Upper lobe of left lung (tissue), 6 donors: ENCODE results near the gene GIMAP2. TPM values are rescaled to one million over a fixed set of nuclear protein-coding genes. Genes with fewer than 3 reads are reported as not detected.

ENCODE experiments used
- ATAC-seq, 2 donors: fragments of 200-7000 bp; cut with Tn5 transposase; one replicate each; pipeline ENCODE4 v1.9.1; 2022; ENCODE audit warnings: mild to moderate bottlenecking in 2 of 2, moderate library complexity in 2 of 2; ENCODE audit not compliant: low FRiP score in 2 of 2
- DNase-seq, 2 donors: peaks; one replicate each; pipeline ENCODE4 v3.0.0-alpha.2; 2019 to 2020
- H3K27ac ChIP-seq, 4 donors: fragments of 200-600 bp; sonication (generic); one replicate each; pipeline ENCODE4 v1.5.1; 2016 to 2019
- H3K27me3 ChIP-seq, 4 donors: fragments of 200-600 bp; sonication (generic); one replicate each; pipeline ENCODE4 v1.5.1; 2017 to 2019
- H3K36me3 ChIP-seq, 4 donors: fragments of 200-600 bp; sonication (generic); one replicate each; pipeline ENCODE4 v1.5.1; 2016 to 2019
- H3K4me1 ChIP-seq, 4 donors: fragments of 200-600 bp; sonication (generic); one replicate each; pipeline ENCODE4 v1.5.1; 2018 to 2019
- H3K4me3 ChIP-seq, 4 donors: fragments of 200-600 bp; sonication (generic); one replicate each; pipeline ENCODE4 v1.5.1; 2017 to 2019; ENCODE audit warnings: mild to moderate bottlenecking in 2 of 4, moderate library complexity in 1 of 4
- H3K9me3 ChIP-seq, 4 donors: fragments of 200-600 bp; sonication (generic); one replicate each; pipeline ENCODE4 v1.5.1; 2018 to 2019
- EP300 ChIP-seq, 4 donors: sonication (generic); formaldehyde crosslinking; IDR thresholded peaks; one replicate each; pipeline ENCODE4 v1.5.1; 2017; ENCODE audit warnings: antibody characterized with exemption in 4 of 4, control low read depth in 2 of 4
- POLR2A ChIP-seq, 4 donors: fragments of 450-650 bp; IDR thresholded peaks; one replicate each; pipeline ENCODE4 v1.5.1; 2016 to 2017; ENCODE audit warnings: antibody characterized with exemption in 4 of 4, mild to moderate bottlenecking in 2 of 4
- POLR2AphosphoS5 ChIP-seq, 2 donors: sonication (generic); formaldehyde crosslinking; IDR thresholded peaks; one replicate each; pipeline ENCODE4 v1.5.1; 2017; ENCODE audit warnings: antibody characterized with exemption in 2 of 2
- WGBS, 2 donors: methylation state at CpG; one replicate each; pipeline ENCODE4 v1.1.5; 2017 to 2018; 5-methylcytosine and 5-hydroxymethylcytosine counted together
- total RNA-seq, 6 donors: library from RNA; depleted of rRNA in 4 of 6; stranded (reverse); fragments of >200 nt in 4 of 6; gene quantifications; one replicate each; pipeline versions ENCODE4 v1.1.0 to v1.2.1, GENCODE V29; 2016 to 2021
- TF ChIP-seq, protein P1 (sequence below), 6 experiments: fragments of 450-650 bp in 4 of 6; fragments of 200-600 bp in 2 of 6; sonication (generic) in 2 of 6; IDR thresholded peaks; one replicate each; pipeline ENCODE4 v1.5.1; 2016 to 2019; ENCODE audit warnings: antibody characterized with exemption in 6 of 6
- donor health status: DM: no; HTN: no; CAD: no; lungs with moderate emphysema.
- donor health status: DM: no; HTN: yes; CAD: no; lungs with severe emphysema.

The GIMAP2 gene
- 10 to 100 TPM; 15.5 to 34.0 (median 23.0) TPM for total RNA-seq

DNA sequence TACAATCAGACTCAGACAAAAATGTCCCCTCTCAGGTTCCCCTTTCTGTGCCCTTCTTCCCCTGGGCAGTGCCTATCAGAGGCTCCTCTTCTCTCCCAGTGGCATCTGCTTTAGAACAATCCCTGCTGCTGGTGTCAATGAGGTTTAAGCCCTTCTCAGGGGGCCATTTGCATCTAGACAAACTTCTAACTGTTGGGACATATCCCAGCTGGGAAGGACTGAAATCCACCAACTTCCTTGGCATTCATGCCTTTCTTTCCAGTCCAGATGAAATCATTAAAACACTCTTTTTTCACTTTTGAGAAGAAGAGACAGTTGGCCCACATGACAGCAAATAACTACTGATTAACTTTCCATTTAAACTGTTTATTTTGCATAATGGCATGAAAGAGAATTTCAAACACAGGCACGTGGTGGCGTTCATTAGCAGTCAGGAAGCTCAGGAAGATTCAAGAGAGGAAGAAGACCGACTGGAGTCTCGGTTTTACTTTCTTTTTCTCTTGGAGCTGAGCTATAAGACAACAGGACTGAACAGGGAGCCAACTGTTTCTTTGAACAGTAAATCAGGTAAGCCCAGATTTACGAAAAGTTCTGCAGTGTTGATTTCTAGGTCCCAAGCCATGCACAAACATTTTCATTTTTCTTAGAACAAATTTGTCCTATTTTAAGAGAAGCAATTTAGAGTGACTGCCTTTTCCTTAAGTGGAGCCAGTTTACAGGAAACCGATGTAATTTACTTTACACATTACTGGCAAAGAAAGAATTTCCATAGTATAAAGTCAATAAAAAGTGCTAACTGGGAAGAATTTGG, at the start of gene GIMAP2:
Gene GIMAP2 (plus strand): TSS at position 488 of the 811 bp plus-strand sequence. CDS start 1,354 bp downstream, outside the sequence.
- Histone ChIP-seq H3K9me3 (no peaks in the 10 kb centered on the region), H3K36me3 (peaks cover 0 to 12% (median 2%) of the 10 kb centered on the region in 4 donors), H3K4me3 (peak within 1 kb of the TSS; percentile 36 to 61 (median 52)), H3K4me1 (peaks cover 20 to 24% (median 23%) of the 10 kb centered on the region in 4 donors), H3K27ac (peak within 1 kb of the TSS; percentile 85 to 92 (median 88)), H3K27me3 (no peaks in the 10 kb centered on the region)
- peak in 1 of 2 donors; percentile 29 for DNase-seq
- peak; percentile 62 to 90 for ATAC-seq
- WGBS, 2 donors, result 1 to 5% methylated on average over 6 of the region's 6 CpGs
- peak in 1 of 2 donors; percentile 10 for TF ChIP-seq POLR2AphosphoS5 (IDR thresholded peaks at IDR 0.05)
- no peak for TF ChIP-seq POLR2A (IDR thresholded peaks at IDR 0.05)

DNA sequence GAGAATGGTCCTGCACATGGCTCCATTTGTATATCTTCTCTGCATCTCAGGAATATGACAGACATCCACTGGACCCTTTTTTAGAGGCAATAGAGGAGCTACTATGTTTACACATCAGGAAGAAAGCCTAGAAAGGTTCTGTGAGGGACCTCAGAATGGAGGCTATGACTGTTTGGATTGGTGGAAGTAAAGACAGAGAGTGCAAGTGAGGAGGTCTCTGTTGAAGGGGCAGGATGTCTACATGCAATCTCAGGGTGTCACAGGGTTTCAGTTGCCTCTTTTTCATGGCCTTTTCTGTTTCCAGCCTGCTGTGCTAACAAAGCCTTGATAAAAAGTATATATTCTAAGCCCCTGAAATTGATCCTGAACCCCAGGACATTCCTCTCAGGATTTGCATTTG, 43.7 kb upstream of the GIMAP2 start:
- no peak overlapping the region for H3K4me3 ChIP-seq
- H3K9me3 ChIP-seq, result peaks cover 0 to 9% (median 6%) of the 10 kb centered on the region in 4 donors
- DNase-seq (no peak), ATAC-seq (no peak)
- no peaks in the 10 kb centered on the region for H3K4me1 ChIP-seq
- no peaks in the 10 kb centered on the region for H3K36me3 ChIP-seq
- TF ChIP-seq POLR2A (IDR thresholded peaks at IDR 0.05), result no peak
- TF ChIP-seq, protein P1, sequence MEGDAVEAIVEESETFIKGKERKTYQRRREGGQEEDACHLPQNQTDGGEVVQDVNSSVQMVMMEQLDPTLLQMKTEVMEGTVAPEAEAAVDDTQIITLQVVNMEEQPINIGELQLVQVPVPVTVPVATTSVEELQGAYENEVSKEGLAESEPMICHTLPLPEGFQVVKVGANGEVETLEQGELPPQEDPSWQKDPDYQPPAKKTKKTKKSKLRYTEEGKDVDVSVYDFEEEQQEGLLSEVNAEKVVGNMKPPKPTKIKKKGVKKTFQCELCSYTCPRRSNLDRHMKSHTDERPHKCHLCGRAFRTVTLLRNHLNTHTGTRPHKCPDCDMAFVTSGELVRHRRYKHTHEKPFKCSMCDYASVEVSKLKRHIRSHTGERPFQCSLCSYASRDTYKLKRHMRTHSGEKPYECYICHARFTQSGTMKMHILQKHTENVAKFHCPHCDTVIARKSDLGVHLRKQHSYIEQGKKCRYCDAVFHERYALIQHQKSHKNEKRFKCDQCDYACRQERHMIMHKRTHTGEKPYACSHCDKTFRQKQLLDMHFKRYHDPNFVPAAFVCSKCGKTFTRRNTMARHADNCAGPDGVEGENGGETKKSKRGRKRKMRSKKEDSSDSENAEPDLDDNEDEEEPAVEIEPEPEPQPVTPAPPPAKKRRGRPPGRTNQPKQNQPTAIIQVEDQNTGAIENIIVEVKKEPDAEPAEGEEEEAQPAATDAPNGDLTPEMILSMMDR (IDR thresholded peaks at IDR 0.05), result no peak
- no peaks in the 10 kb centered on the region for H3K27me3 ChIP-seq
- no peak overlapping the region for H3K27ac ChIP-seq

DNA sequence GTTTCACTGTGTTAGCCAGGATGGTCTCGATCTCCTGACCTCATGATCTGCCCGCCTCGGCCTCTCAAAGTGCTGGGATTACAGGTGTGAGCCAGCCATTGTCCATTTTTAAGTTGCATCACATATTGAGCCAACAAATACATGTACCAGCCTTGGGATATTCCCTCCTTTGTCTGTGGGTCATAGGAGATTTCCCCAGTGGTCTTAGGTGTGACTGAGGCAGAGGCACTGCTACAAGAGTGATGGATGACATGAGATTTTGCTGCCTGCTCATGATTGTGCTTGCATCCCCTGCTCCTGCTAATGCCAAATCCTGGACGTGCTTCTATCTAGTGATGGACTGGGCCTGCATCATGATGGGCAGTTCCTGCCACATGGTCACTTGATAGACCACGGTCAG, 42.6 kb upstream of the GIMAP2 start:
- Histone ChIP-seq H3K36me3 (no peaks in the 10 kb centered on the region), H3K27me3 (no peaks in the 10 kb centered on the region), H3K27ac (no peak overlapping the region), H3K4me3 (no peak overlapping the region), H3K4me1 (no peaks in the 10 kb centered on the region), H3K9me3 (peaks cover 0 to 9% (median 6%) of the 10 kb centered on the region in 4 donors)
- DNase-seq (no peak), ATAC-seq (no peak)
- TF ChIP-seq, protein P1 (IDR thresholded peaks at IDR 0.05), result no peak
- TF ChIP-seq POLR2AphosphoS5 (IDR thresholded peaks at IDR 0.05) (no peak), POLR2A (IDR thresholded peaks at IDR 0.05) (no peak), EP300 (IDR thresholded peaks at IDR 0.05) (no peak)
- 90 to 96% methylated on average over 4 to 5 of the region's 5 CpGs for WGBS, 2 donors

DNA sequence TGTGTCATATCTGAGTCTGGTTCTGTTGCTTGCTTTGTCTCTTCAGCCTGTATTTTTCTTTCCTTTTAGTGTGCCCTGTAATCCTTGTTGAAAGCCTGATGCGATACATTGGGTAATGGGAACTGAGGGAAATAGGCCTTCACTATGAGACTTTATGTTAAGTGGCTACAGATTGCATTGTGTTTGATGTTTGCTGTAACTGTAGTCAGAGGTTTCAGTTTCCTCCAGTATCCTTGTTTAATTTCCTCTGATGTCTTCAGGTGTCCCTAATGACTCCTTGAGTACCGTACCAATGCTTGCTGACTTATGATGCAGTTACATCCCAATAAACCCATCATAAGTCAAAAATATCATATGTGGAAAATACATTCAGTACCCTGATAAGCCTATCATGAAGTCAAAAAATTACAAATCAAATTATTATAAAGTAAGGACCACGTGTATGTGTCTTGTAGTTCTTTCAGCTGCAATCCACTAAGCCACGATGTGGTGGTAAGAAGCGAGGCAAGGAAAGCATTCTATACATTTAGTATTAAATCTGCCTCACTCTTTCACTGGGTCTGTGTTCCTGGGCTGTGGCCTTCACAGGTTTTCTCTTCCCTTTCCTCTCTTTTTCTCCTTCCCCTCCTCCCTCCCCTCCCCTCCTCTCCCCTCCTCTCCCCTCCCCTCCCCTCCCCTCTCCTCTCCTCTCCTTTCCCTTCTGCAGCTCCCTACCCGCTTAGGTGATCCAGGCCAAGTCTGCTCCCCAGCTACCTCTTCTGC, 40.1 kb upstream of the GIMAP2 start:
- Histone ChIP-seq H3K4me3 (no peak overlapping the region), H3K27me3 (no peaks in the 10 kb centered on the region), H3K27ac (no peak overlapping the region), H3K9me3 (no peaks in the 10 kb centered on the region), H3K36me3 (no peaks in the 10 kb centered on the region), H3K4me1 (peaks cover 0 to 6% (median 0%) of the 10 kb centered on the region in 4 donors)
- TF ChIP-seq POLR2AphosphoS5 (IDR thresholded peaks at IDR 0.05) (no peak), EP300 (IDR thresholded peaks at IDR 0.05) (no peak), POLR2A (IDR thresholded peaks at IDR 0.05) (no peak)
- TF ChIP-seq, protein P1 (IDR thresholded peaks at IDR 0.05), result no peak
- WGBS, 2 donors, result 83 to 88% methylated on average over 6 of the region's 6 CpGs
- ATAC-seq (no peak), DNase-seq (no peak)

DNA sequence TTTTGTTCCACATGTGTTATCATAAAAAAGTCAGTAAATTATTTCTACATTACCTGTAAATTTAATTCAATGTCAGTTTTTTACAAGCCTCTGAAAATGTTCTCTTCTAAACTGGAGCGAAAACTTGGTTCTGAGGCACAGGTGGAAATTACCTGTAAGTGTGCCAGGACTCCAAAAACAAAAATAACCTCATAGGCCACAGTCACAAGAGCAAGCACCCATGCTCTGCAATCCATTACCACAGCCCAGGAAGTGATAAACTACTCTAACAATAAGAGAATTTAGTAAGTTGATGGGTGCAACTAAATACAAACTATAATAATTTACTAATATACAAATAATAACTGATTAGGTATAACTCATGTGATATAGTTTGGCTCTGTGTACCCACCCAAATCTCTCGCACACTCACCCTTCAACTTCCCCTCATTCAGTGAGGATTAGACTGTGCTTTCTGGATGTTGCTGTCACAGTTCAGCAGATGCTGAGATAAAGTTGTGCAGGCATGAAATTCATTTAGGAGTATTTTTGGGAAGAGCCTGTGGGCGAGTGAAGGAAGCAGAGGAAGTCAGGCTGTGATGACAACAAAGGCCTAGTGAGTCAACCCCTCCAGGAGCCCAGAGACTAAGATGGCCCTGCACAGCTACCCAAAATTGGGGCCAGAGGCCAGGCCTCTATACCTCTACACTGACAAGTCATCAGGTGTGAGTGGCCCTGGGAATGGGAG, 37.0 kb upstream of the GIMAP2 start:
- no peak overlapping the region for H3K4me3 ChIP-seq
- 65 to 69% methylated on average over 3 of the region's 3 CpGs for WGBS, 2 donors
- H3K4me1 ChIP-seq, result peaks cover 0 to 6% (median 0%) of the 10 kb centered on the region in 4 donors
- H3K27me3 ChIP-seq, result no peaks in the 10 kb centered on the region
- no peak overlapping the region for H3K27ac ChIP-seq
- no peaks in the 10 kb centered on the region for H3K9me3 ChIP-seq
- no peak for TF ChIP-seq POLR2AphosphoS5 (IDR thresholded peaks at IDR 0.05)
- no peak for TF ChIP-seq POLR2A (IDR thresholded peaks at IDR 0.05)
- TF ChIP-seq, protein P1 (IDR thresholded peaks at IDR 0.05), result no peak
- no peak for TF ChIP-seq EP300 (IDR thresholded peaks at IDR 0.05)
- peak in 1 of 2 donors; percentile 36 for ATAC-seq
- DNase-seq, result no peak
- H3K36me3 ChIP-seq, result no peaks in the 10 kb centered on the region
